PFSK-1 (cell line): ENCODE measurements around the gene PPP1R1A. TPM values are rescaled to one million over a fixed set of nuclear protein-coding genes. Genes with fewer than 3 reads are reported as not detected.

ENCODE experiments used
- FOXP2 ChIP-seq: optimal IDR thresholded peaks from 2 replicates; pipeline ENCODE3; 2011; ENCODE audit warnings: borderline replicate concordance, control low read depth, inconsistent platforms; ENCODE audit not compliant: insufficient read depth; ENCODE audit errors: extremely low read length, extremely low read depth
- POLR2AphosphoS5 ChIP-seq: IDR thresholded peaks from 2 replicates; pipeline ENCODE4 v1.6.1; 2012; ENCODE audit warnings: low read depth, mild to moderate bottlenecking, control low read depth, low read length, moderate library complexity
- REST ChIP-seq, 2 experiments: IDR thresholded peaks; 2 replicates each; pipeline versions ENCODE4 v1.6.1 to v1.8.0; 2011 to 2012; ENCODE audit warnings: low read depth in 2 of 2, low read length in 2 of 2, control low read depth in 1 of 2, inconsistent platforms in 1 of 2, mild to moderate bottlenecking in 1 of 2, moderate library complexity in 1 of 2; ENCODE audit not compliant: insufficient read depth in 1 of 2
- SIN3A ChIP-seq: IDR thresholded peaks from 2 replicates; pipeline ENCODE4 v1.6.1; 2012; ENCODE audit warnings: mild to moderate bottlenecking, low read length, moderate library complexity, borderline replicate concordance; ENCODE audit not compliant: insufficient read depth
- TAF1 ChIP-seq: IDR thresholded peaks from 2 replicates; pipeline ENCODE4 v1.6.1; 2012; ENCODE audit warnings: low read length, control low read depth, borderline replicate concordance; ENCODE audit not compliant: insufficient read depth
- polyA plus RNA-seq: library from polyadenylated mRNA; unstranded; fragments of >200 nt; gene quantifications from one replicate; pipeline ENCODE4 v1.2.1, GENCODE V29; 2012; ENCODE audit warnings: low read depth, missing spikeins; ENCODE audit not compliant: insufficient read length

The PPP1R1A gene, protein sequence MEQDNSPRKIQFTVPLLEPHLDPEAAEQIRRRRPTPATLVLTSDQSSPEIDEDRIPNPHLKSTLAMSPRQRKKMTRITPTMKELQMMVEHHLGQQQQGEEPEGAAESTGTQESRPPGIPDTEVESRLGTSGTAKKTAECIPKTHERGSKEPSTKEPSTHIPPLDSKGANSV
- not detected for polyA plus RNA-seq

DNA sequence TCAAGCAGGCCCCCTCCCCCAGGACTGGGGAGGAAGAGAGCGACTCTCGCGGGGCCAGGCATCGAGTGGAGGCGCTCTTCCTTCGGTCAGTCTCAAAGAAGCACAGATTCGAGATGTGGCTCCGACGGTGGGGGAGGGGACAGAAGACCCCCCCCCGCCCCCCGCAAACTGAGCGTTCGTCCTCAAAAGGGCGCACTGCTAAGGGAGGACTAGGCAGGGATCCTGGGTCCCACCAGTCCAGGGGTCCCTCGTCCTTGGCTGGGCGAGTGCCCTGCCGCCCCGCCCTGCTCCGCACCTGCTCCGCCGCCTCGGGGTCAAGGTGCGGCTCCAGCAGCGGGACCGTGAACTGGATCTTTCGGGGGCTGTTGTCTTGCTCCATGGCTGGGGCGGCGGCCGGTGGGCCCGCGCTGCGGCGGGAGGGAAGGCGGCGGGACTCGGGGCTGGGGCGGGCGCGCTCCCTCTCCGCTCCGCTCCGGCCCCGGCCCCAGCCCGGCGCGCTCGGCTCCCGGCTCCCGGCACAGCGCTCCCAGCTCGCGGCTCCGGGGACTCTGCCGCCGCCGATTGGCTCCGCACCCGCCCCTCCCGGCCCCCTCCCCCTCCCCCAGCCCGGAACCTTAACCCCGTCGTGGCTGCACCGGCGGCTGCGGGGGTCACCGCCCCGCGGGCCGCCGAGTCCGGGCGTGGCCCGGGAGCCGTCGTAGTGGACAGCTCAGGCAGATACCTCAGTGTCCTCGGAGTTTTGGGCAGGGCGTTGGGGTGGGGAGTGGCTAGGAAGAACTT is at the start of gene PPP1R1A:
Gene PPP1R1A (minus strand): TSS at position 550 of the 780 bp plus-strand sequence. CDS start 171 bp downstream, at position 379.
- TF ChIP-seq SIN3A (no peak), POLR2AphosphoS5 (no peak), REST (IDR thresholded peaks at IDR 0.05; ENCODE audit: insufficient read depth in 1 of 2, low read depth in 2 of 2, low read length in 2 of 2) (no peak), FOXP2 (no peak), TAF1 (no peak)

DNA sequence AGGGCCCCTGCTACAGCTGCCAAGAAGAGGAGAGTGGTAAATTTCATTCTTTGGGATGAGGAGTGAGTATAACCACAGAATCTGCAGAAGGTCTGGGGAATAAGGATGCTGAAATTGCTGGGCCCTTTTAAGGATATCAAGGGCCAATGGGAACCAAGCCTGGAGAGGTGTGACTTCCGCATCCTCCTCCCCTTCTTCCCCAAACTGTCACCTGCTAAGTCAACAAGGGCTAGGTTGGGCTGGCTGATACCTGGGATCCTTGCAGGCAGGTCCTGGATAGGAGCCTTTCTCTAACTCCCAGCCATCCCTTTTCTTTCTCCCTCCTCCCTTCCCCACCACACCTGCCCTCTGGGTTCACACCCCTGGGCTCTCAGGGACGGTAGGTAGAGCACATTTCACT is 46.3 kb upstream of the PPP1R1A start, which contains the start of gene LACRT:
Gene LACRT (minus strand): TSS at position 101 of the 400 bp plus-strand sequence. CDS start 54 bp downstream, at position 47.
- TF ChIP-seq FOXP2 (no peak), TAF1 (no peak), REST (IDR thresholded peaks at IDR 0.05; ENCODE audit: insufficient read depth in 1 of 2, low read depth in 2 of 2, low read length in 2 of 2) (no peak), SIN3A (no peak), POLR2AphosphoS5 (no peak)

- TF ChIP-seq REST (IDR thresholded peaks at IDR 0.05; ENCODE audit: insufficient read depth in 1 of 2, low read depth in 2 of 2, low read length in 2 of 2) (no peak), FOXP2 (no peak), SIN3A (no peak), TAF1 (no peak), POLR2AphosphoS5 (no peak)
Observed at GRCh38 chr12:54631988-54632728, 43.7 kb upstream of the PPP1R1A start.

GRCh38 chr12:54631551-54631950 is 43.1 kb upstream of the PPP1R1A start:
- TF ChIP-seq REST (IDR thresholded peaks at IDR 0.05; ENCODE audit: insufficient read depth in 1 of 2, low read depth in 2 of 2, low read length in 2 of 2), result no peak
- TF ChIP-seq SIN3A, result no peak
